BLaER1 (cell line): ENCODE measurements around the gene TAS2R3.
A peak's percentile ranks its signal among the peaks of the same experiment; 100 is the strongest.

Experiments used
- H3K27ac ChIP-seq: shearing (Covaris generic); formaldehyde crosslinking; 2 replicates; pipeline ENCODE4 v1.8.1; 2022
- H3K27me3 ChIP-seq: shearing (Covaris generic); formaldehyde crosslinking; 2 replicates; pipeline ENCODE4 v1.8.1; 2022
- H3K36me3 ChIP-seq: shearing (Covaris generic); formaldehyde crosslinking; 2 replicates; pipeline ENCODE4 v1.8.1; 2022
- H3K4me1 ChIP-seq: shearing (Covaris generic); formaldehyde crosslinking; 2 replicates; pipeline ENCODE4 v1.8.1; 2022
- H3K4me2 ChIP-seq: shearing (Covaris generic); formaldehyde crosslinking; 2 replicates; pipeline ENCODE4 v1.8.1; 2022
- H3K4me3 ChIP-seq: shearing (Covaris generic); formaldehyde crosslinking; 2 replicates; pipeline ENCODE4 v1.8.1; 2022
- H3K9ac ChIP-seq: shearing (Covaris generic); formaldehyde crosslinking; 2 replicates; pipeline ENCODE4 v1.8.1; 2022
- H3K9me3 ChIP-seq: shearing (Covaris generic); formaldehyde crosslinking; 2 replicates; pipeline ENCODE4 v1.8.1; 2022
- H4K20me1 ChIP-seq: shearing (Covaris generic); formaldehyde crosslinking; 2 replicates; pipeline ENCODE4 v1.8.1; 2022
- Cebpa-rat ChIP-seq: shearing (Covaris generic); IDR thresholded peaks from 2 replicates; pipeline ENCODE4 v1.8.1; 2022

Gene TAS2R3

GRCh38 chr7:141776374-141776773 lies 12.5 kb downstream of the TAS2R3 start, which contains the start of gene TAS2R4:
TSS of gene TAS2R4 (plus strand) at chr7:141776674. CDS start at chr7:141778489, 1,815 bp downstream.
- Histone ChIP-seq H3K27me3 (no peaks in the 10 kb centered on the region), H3K27ac (no peak within 1 kb of the TSS), H4K20me1 (no peaks in the 10 kb centered on the region; the same call in 1 of the 2 replicates), H3K4me1 (no peaks in the 10 kb centered on the region), H3K9me3 (peaks cover 8% of the 10 kb centered on the region; the same call in 1 of the 2 replicates), H3K36me3 (peaks cover 51% of the 10 kb centered on the region), H3K9ac (no peak within 1 kb of the TSS), H3K4me3 (no peak within 1 kb of the TSS), H3K4me2 (no peak within 1 kb of the TSS)
- no peak for TF ChIP-seq Cebpa-rat

GRCh38 chr7:141785706-141786552 lies 22.0 kb downstream of the TAS2R3 start:
- Histone ChIP-seq H3K36me3 (peaks cover 29% of the 10 kb centered on the region), H3K27ac (no peak overlapping the region)

GRCh38 chr7:141788296-141788695 lies 24.4 kb downstream of the TAS2R3 start:
- TF ChIP-seq Cebpa-rat = no peak

More at GRCh38 chr7:141785706-141786552, 22.0 kb downstream of the TAS2R3 start:
- Histone ChIP-seq H3K4me2 (no peak overlapping the region), H3K27me3 (no peaks in the 10 kb centered on the region), H3K9ac (no peak overlapping the region), H3K4me3 (no peak overlapping the region), H3K9me3 (no peaks in the 10 kb centered on the region), H3K4me1 (peaks cover 15% of the 10 kb centered on the region), H4K20me1 (peaks cover 7% of the 10 kb centered on the region; the same call in 1 of the 2 replicates)
- no peak for TF ChIP-seq Cebpa-rat

GRCh38 chr7:141789917-141790316 lies 26.0 kb downstream of the TAS2R3 start, which contains the start of gene TAS2R5:
TSS of gene TAS2R5 (plus strand) at chr7:141790217. CDS start at chr7:141790362, 145 bp downstream.
- Histone ChIP-seq H3K36me3 (peaks cover 33% of the 10 kb centered on the region), H3K27ac (no peak within 1 kb of the TSS), H4K20me1 (0 out of 2 replicates have a peak, but pooled peaks cover 7% of the 10 kb centered on the region), H3K9ac (no peak within 1 kb of the TSS), H3K4me1 (peaks cover 20% of the 10 kb centered on the region), H3K4me3 (no peak within 1 kb of the TSS), H3K27me3 (no peaks in the 10 kb centered on the region), H3K4me2 (no peak within 1 kb of the TSS), H3K9me3 (no peaks in the 10 kb centered on the region)
- no peak for TF ChIP-seq Cebpa-rat

More at GRCh38 chr7:141788296-141788695, 24.4 kb downstream of the TAS2R3 start:
- Histone ChIP-seq H3K36me3 (peaks cover 33% of the 10 kb centered on the region), H3K9me3 (no peaks in the 10 kb centered on the region), H3K4me1 (peaks cover 20% of the 10 kb centered on the region), H4K20me1 (peaks cover 7% of the 10 kb centered on the region; the same call in 1 of the 2 replicates), H3K4me2 (peak overlapping the region; percentile 59), H3K9ac (no peak overlapping the region), H3K27ac (no peak overlapping the region), H3K4me3 (no peak overlapping the region), H3K27me3 (no peaks in the 10 kb centered on the region)

- Histone ChIP-seq H3K27ac (no peak overlapping the region), H3K9ac (no peak overlapping the region), H3K4me3 (no peak overlapping the region), H4K20me1 (no peaks in the 10 kb centered on the region), H3K9me3 (no peaks in the 10 kb centered on the region), H3K4me2 (peak overlapping the region; percentile 0; the same call in 1 of the 2 replicates), H3K27me3 (no peaks in the 10 kb centered on the region), H3K4me1 (peaks cover 16% of the 10 kb centered on the region), H3K36me3 (peaks cover 31% of the 10 kb centered on the region)
- no peak for TF ChIP-seq Cebpa-rat
Measured at GRCh38 chr7:141792526-141792925, 28.6 kb downstream of the TAS2R3 start.
